ENCODE measurements around the gene CASP12.
"Not testable (repeated sequence)": the region's sequence is repeated elsewhere in the genome, so short reads cannot be mapped to it uniquely, and the experiment has no call there.

CASP12 gene

DNA sequence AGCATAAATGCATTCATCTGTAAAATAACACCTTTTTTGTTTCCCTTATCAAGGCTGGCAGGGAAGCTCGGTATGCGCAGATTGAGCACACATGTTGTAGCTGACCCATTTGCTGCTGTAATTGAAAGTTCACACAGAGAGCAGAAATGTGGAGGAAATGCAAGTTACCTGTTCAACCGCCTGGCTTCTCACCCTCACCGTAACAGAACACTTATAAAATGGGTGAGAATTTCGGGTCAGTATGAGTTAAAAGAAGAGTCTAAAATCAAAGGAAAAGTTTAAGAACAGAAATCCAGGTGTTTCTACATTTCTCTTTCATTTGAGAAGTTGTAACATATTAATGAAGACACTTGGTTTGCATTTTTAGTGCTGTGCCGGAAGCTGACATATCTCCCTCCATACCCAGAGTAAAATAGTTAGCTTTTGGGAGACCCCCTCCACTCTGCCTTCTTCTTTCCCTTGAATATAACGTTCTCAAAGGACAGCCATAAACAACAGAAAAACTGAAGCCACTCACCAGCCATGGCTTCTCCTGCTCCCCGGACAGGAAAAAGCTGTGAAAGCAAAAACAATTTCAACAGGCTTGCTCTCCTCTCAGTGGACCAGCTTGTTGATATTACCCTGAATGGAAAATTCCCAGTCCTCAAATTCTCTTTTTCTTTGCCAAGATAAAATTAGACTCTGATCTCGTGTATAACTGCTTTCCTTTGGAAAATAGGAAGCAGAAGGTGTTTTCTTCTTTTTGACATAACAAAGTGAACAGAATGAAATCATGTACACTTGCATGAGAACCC is at the start of gene CASP12:
Gene CASP12, minus strand, starts transcription at position 570 of the 794 bp plus-strand sequence.
- DNase-seq (ENCODE audit: low read depth) = no peak

DNA sequence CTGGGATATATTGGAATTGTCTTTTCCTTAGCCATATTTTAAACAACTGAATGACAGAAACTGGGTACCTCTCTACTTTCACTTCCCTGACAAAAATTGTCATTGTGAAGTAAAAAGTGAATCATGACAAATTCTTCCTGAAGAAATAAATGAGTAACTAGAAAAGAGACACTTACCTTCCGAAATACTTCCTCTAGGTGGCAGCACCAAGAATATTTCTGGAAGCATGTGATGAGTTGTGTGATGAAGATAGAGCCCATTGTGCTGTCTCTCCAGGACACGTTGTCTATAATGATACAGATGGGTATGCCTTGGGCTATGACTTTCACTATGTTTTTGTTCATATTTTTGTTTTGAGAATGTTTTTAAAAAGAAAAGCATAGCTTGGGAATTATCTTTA is 48.6 kb upstream of the CASP12 start:
- DNase-seq (ENCODE audit: low read depth) = peak; percentile 28

DNA sequence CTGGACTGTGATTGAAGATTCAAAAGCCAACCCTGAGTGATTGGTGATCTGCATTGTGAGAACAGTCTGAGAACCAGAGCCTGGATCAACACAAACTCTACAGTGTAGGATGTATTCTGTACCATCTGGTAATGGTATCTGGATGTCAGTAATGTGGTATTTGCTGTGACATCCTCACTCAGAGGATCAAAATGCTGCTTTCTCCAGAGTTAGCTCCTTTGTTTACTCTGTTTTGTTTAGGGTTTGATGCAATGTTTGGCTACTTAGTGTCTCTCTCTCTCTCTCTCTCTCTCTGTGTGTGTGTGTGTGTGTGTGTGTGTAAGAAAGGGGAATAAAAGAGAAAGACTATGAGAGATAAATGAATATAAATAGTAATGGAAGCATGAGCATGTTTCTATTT is 45.8 kb upstream of the CASP12 start:
- DNase-seq (ENCODE audit: low read depth) = no peak

DNA sequence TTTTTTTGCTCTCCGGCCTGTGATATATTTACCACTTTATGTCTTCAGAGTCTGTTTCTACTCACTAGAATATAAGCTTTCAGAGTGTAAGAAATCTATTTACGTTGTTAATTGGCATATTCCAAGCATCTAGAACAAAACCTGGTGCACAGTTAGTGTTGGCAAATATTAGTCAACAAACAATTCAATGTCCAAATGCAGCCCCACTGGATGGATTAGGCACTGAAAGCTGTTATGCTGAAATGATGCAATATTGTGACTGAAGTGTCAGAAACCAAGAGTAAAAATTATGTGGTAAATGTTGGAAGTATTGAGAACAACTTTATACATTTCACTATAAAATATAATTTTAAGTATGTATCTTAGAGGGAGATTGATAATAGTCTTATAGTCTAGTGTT is 45.3 kb upstream of the CASP12 start:
- no peak for DNase-seq (ENCODE audit: low read depth)

DNA sequence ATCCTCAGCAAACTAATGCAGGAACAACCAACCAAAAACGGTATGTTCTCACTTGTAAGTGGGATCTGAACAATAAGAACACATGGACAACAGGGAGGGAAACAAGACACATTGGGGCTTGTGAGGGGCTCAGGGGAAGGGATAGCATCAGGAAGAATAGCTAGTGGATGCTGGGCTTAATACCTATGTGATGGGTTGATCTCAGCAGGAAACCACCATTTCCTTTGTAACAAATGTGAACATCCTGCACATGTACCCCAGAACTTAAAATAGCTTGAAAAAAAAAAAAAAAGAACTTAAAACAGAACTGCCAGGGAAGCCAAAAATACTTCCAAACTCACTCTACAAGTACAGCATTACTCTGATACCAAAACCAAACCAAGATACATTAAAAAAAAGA is 36.3 kb upstream of the CASP12 start:
- no peak for DNase-seq (ENCODE audit: low read depth)

DNA sequence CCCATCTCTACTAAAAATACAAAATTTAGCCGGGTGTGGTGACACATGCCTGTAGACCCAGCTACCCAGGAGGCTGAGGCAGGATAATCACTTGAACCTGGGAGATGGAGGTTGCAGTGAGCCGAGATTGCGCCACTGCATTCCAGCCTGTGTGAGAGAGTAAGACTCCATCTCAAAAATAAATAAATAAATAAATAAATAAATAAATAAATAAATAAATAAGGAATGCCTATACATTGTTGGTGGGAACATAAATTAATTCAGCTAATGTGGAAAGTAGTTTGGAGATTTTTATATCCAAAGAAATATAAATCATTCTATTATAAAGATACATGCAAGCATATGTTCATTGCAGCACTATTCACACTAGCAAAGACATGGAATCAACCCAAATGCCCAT is 35.8 kb upstream of the CASP12 start:
- DNase-seq (ENCODE audit: low read depth) = not testable (repeated sequence)

DNA sequence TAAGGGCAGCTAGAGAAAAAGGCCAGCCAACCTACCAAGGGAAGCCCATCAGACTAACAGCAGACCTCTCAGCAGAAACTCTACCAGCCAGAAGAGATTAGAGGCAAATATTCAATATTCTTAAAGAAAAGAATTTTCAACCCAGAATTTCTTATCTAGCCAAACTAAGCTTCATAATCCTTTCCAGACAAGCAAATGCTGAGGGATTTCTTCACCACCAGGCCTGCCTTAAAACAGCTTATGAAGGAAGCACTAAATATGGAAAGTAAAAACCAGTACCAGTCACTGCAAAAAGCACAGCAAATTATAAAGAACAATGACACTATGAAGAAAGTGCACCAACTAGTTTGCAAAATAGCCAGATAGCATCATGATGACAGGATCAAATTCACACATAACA is 30.6 kb upstream of the CASP12 start:
- DNase-seq (ENCODE audit: low read depth) = no peak

DNA sequence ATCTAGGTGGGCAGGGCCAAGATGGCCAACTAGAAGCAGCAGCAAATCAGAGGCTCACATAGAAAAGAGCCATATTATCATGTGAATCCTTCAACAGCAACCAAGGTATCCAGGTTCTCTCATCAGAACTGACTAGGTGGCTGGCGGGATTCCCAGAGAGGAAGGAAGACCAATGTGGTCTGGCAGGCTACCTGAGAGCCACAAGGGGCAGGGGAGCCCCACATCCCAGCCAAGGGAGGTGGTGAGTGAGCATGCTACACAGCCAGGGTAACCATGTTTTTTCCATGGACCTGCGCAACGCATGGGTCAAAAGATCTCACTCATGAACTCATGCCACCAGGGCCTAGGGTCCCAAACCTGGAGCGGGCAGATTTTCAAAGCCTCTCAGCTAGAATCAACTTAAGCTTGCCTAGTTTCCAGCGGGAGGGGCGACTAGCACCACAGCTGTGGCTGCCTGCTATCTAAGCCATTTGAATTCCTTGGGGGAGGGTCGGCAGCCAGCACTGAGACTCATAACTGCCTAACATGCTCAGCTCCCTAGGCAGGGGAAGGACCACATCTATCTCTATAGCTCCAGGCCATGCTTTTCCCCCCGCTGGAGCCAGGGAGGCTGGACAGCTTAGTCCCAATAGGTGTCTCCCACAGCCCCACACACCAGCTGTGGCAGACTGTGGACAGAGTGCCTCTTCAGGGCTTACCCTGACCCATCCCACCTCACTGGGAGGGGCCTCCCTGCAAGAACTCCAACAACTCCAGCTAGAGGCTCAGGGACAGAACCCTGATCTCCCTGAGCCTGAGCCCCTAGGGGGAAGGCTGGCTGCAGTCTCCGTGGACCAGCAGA is 28.7 kb upstream of the CASP12 start:
- DNase-seq (ENCODE audit: low read depth) = no peak

DNA sequence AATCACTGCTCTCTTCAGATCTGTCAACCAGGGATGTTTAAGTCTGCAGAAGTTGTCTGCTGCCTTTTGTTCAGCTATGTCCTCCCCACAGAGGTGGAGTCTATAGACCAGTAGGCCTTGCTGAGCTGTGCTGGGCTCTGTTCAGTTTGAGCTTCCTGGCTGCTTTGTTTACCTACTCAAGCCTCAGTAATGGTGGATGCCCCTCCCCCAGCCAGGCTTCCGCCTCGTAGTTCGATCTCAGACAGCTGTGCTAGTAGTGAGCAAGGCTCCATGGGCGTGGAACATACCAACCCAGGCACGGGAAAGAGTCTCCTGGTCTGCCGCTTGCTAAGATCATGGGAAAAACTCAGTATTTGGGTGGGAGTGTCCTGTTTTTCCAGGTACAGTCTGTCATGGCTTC is 27.6 kb upstream of the CASP12 start:
- DNase-seq (ENCODE audit: low read depth) = no peak

DNA sequence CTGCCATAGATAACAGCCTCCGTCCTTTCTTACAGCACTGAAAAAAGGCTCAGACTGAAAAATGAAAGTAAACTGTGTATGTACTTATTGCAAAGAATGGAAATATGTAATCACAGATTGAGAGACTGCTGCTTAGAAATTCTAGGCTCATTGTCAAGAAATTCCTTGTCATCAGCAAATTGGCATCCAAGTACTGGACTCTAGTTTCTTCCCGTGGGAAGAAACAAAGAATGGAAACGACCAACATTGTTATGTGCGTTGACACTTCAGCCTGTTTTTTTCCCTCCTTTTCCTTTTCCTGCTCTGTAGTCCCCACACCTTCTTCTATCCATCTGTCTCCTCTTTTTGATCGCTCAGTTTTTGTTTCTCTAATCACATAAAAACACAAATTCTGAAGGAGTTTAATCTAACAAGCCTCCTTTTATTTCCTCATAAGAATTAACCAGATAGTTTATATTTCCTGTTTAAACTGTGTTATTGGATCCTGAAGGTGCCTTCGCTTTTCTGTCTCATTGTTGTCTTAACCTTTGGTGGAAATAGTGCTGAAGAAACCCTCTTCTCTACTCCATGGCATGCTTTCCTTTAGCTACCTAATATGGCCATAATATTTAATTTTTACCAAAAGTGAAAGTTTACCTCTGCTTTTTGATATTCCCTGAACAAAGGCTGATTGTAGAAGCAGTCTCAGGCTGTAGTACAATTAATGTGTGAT is 20.0 kb upstream of the CASP12 start:
- DNase-seq (ENCODE audit: low read depth) = no peak

DNA sequence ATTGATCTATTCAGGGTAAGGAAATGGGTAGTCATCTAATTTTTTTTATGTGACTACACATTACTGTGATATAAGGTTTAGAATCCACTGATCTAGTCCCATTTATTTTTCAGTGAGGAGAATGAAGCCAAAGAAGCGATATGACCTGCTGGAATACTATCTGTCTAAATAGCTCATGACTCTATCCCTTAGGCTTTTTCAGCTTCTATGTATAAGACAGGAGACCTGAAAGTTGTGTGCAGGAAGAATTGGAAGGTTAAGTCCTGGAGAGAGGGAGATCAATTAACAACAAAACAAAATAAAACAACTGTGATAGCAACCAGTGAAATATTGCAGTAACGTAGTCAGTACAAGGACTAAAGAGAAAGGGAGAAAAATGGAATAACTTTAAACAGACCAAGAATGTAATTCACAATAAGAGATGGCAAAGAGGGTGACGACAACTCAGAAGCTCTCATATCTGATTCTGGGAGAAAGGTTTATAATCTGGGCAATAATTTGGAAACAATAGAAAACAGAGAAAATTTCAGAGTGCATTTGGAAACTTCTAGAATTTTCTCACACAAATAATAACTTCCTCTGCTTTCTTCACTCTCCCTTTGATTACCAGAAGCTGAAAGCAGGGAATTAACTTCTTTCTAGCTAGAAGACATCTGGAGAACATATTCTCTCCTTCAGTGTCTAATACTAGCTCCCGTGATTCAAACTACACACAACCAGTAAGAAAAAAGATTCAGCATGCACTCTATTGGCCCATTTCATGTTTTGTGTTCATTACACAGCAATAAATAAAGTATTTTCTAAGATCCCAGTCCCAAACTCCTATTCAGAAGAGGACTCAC is 19.2 kb upstream of the CASP12 start:
- no peak for DNase-seq (ENCODE audit: low read depth)

DNA sequence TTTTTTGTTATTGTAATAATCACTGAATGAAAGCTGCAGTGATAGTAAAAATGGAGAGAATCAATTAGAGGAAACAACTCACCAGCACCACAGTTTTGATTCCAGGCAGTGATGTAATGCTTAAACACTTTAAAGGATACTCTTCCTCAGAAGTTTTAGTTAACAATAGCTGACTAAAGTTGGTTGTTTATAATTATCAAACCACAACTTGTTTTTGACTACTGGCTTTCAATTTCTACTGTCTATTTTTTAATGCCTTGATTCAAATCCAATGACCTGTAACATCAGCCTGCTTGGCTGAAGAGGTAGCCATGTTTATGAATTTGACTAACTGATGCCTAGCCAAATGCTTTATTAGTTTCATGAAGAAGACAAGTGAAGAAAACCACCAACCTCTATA is 18.2 kb upstream of the CASP12 start:
- DNase-seq (ENCODE audit: low read depth) = no peak

DNA sequence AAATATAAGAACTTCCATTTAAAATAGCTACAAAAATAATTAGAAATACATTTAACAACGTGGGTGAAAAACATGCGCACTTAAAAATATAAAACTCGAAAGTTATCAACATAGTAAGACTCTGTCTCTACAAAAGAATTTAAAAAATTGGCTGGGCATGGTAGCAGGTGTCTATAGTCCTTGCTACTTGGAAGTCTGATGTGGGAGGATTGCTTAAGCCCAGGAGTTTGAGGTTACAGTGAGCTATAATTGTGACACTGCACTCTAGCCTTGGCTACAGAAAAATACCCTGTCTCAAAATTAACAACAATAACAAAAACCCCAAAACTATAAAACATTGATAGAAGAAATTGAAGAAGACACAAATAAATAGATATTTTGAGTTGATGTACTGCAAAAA is 13.8 kb upstream of the CASP12 start:
- DNase-seq (ENCODE audit: low read depth) = no peak

DNA sequence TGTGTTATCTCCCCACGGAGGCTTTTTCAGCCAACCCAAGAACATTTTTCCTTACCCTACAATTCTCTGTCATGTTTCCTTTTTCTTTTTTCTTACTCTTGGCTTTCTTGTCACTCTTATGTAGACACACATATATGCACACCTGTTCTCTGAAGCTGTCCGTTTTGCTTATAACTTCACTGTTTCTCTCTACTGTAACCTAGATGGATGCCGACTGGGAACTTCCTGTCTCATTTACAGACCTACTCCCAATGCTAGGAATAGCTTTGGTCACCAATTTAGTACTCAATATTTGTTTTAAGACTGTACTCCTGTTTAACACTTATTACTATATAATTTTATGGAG is 9.9 kb upstream of the CASP12 start:
- no peak for DNase-seq (ENCODE audit: low read depth)

DNA sequence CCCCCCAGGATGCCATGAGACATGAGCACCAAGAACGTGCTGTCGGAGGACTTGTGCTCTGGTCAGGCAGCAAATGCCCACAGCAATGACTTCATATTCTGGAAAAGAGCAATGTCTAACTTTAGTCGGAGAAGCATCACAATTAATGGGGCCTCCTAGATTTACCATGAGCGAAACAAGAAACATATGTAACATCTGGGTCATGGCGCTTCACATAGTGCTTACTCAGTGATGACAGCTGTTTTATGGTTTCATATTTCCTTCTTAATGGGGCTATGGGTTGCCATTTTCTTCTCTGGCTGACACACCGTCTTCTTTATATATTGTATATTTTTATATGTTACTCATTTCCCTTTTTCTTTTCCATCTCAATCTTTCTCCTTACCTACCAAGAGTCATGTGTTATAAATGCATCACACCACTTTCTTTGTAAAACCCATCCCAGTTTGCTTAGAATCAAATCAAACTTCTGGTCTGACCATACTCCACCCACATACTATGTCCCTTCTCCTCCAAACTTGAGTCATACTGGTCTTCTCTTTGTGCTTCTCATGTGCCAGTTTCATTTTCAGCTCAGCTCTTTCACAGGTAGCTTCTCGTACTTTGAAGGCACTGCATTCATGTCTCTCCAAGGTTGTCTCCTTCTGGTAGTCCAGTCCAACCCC is 9.4 kb upstream of the CASP12 start:
- DNase-seq (ENCODE audit: low read depth) = no peak

DNA sequence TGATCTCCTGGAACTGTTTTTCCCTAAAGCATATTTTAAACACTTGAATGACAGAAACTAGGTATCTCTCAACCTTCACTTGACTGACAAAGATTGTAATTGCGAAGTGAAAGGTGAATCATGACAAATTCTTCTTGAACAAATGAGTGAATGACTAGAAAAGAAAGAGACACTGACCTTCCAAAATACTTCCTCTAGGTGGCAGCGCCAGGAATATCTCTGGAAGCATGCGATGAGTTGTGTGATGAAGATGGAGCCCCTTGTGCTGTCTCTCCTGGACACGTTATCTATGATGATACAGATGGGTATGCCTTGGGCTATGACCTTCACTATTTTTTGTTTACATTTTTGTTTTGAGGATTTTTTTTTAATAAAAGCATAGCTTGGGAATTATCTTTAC is 7.0 kb upstream of the CASP12 start:
- no peak for DNase-seq (ENCODE audit: low read depth)

DNA sequence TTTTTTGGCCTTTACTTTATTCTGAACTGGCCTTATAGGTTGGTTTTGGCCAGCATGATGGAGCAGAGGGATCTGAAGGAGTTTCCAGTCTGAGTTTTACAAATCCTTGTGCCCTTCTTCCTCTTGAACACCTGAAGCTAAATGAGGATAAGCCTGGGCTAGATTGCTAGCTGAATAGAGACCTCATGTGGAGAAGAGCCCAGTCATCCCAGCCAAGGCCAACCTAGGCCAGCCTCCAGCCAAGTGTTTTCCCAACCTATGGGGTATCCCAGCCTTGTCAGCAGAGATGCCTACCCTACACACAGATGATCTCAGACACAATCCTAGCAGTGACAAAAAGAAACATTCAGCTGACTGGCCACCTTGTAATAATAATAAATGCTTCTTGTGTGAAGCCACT is 966 bp upstream of the CASP12 start:
- no peak for DNase-seq (ENCODE audit: low read depth)

DNA sequence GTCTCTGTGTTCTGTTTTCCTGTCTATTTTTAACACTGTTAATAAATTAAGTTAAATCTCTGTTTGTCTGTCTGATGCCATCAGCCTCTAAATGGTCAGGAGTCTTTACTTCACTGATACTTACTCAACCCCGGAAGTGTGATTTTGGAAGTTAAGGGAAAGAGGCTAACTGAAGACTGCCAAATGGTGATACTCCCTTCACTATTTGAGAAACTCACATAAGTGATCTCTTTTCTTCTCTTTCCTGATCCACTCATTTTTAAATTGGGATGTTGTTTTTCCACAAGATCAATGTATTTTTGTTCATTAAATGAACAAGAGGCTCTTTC is 389 bp upstream of the CASP12 start:
- DNase-seq (ENCODE audit: low read depth) = no peak

DNA sequence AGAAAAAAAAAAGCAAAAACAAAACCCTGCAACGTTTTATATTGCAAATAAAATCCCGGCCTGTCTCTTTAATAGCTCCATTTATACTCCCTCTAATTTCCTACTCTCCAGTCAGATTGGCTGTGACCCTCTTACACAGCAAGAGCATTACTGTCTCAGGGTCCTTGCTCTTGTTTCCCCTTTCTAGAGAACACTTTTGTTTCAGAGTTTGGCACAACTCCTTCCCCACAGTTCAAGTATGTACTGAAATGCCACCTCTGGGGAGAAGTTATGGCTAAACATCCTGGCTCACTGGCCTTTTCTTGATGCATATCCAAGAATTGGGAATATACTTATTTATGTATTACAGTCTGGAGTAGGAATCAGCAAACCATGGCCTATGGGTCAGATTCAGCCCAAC is 2.6 kb downstream of the CASP12 start:
- DNase-seq (ENCODE audit: low read depth) = no peak

DNA sequence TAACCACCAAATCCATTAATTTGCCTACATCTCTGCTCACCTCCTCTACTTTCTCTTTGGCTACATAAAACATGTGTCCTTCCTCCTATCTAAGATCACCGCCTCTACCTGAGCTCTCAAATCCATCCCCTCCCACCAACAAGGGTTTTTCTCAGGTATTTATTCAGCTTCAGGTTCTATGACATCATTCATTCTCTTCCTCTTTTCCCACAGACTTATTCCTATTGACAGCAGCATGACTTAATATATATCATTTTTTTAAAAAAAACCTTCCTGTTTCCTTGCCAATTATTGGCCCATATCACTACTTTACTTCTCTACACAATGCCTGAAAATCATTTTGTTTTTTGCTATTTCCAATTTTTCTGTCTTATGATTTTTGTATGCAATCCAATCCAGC is 4.4 kb downstream of the CASP12 start:
- DNase-seq (ENCODE audit: low read depth) = no peak

DNA sequence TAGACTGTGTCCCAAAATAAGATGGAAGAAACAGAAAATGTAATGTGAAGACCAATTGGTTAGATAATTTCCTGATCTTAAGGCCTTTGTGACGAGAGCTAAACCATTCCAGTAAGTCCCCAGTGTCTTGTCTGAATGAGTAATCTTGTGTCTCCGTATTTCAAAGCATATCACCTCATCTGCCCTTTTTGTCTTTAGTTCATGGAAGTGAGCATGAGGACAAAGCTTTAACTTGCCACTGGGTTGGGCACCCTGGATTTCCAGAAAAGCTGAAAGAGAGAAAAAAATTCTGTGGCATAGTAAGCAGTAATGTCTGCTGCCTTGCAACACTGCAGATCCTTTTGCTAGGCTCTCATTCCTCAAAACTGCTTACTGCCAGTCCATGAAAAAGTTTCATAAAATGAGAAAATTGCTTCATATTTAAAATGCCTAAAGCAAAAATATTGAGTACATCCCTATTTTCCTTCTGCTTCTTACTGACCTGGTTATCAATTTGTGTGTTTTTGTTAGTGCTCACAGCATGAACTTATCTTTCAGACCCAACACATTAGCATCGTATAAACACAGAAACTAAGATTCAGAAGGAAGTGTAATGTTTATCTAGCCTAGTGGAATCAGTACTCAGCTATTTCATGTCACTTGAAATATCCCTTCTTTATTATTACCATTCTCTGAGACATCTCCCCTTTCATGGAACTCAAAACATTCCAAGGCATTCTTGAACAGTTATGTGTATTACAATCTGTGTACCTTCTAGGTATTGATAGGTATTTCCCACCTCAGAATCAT is 5.3 kb downstream of the CASP12 start:
- no peak for DNase-seq (ENCODE audit: low read depth)
